ENCODE measurements around the gene ANKZF1. TPM values are rescaled to one million over a fixed set of nuclear protein-coding genes. Genes with fewer than 3 reads are reported as not detected.

ANKZF1 gene
- total RNA-seq, 4 donors from 2014 or later: 16.8 to 62.5 (median 52.7) TPM

DNA sequence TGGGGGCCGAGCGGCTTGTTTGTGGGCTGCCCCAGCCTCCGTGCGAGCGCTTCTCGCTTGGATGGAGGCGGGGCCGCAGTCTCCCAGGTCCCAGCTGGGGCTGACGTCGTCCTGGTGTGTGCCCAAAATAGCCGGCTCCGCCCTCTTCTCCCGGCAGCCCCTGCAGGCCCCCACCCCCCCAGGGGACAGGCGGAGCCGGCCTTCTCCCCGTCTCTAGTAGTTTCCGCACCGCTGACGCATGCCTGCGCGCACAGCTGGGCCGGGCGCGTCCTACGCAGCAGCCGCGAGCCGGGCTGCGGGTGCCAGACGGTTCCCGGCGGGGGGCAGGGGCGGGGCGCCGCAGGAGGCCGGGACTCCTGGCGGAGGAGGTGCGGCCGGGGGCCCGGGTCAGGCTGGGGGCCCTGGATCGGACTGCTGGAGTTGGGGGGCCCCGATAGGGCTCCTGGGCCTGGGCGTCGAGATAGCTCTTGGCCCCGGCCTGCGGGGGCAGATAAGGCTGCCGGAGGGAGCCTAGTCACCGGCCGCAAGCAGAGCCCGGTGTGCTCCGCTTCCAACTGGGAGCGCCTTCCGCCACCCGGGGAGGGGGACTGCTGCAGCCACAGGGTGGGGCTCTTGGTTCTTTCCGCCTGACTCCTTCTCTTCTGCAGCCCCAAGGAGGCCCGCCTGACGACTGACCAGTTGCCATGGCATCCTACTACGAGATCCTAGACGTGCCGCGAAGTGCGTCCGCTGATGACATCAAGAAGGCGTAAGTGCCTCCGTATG, 49.7 kb downstream of the ANKZF1 start, which contains the start of gene DNAJB2:
Gene DNAJB2, plus strand, starts transcription at position 216 of the 765 bp plus-strand sequence. Its CDS starts 468 bp downstream, at position 684.
- TF ChIP-seq, protein P1, sequence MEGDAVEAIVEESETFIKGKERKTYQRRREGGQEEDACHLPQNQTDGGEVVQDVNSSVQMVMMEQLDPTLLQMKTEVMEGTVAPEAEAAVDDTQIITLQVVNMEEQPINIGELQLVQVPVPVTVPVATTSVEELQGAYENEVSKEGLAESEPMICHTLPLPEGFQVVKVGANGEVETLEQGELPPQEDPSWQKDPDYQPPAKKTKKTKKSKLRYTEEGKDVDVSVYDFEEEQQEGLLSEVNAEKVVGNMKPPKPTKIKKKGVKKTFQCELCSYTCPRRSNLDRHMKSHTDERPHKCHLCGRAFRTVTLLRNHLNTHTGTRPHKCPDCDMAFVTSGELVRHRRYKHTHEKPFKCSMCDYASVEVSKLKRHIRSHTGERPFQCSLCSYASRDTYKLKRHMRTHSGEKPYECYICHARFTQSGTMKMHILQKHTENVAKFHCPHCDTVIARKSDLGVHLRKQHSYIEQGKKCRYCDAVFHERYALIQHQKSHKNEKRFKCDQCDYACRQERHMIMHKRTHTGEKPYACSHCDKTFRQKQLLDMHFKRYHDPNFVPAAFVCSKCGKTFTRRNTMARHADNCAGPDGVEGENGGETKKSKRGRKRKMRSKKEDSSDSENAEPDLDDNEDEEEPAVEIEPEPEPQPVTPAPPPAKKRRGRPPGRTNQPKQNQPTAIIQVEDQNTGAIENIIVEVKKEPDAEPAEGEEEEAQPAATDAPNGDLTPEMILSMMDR (IDR thresholded peaks at IDR 0.05; ENCODE audit: low read depth): no peak

DNA sequence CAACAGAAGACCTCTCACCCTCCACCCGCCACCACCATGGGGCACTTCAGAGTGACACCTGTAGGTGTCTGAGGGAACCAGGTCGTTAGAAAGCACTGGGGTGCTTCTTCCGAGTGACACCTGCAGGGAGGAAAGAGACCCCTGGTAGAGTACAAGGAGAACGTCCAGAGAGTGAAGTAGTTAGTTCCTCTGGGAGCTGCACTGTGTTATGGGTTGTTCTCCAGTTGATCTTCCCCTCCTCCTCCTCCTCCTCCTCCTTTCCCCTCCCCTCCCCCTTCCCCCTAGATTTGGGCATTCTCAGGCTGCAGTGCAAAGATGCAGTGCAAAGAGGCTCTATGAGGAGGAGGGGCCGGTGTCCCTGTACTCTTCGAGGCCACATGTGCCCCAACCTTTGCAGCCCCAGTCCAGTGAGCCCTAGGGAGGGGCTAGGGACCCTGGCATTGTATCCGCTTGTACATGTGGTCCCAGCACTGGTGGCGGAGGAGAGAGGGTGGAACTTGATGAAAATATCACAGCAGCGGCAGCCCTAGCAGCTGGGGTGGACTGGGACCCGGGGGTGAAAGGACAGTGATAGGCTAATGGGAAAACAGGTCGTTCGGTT, 50.4 kb downstream of the ANKZF1 start:
- TF ChIP-seq, protein P1 (IDR thresholded peaks at IDR 0.05; ENCODE audit: low read depth): no peak

DNA sequence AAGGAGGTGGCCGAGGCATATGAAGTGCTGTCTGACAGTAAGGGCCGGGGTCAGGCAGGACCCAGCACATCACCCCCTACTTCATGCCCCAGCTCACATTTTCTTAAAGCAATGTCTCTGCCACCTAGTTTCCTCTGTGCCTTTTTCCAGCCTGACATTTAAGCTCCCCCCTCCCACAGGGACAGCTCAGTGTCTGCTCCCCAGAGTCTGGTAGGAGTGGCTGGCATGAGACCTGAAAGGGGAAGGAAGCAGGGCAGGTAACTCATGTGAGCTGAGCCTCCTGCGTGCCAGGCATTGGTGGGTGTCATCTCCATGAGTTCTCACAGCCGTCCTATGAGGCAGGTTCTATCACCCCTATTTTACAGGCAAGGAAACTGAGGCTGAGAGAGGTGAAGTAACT, 51.0 kb downstream of the ANKZF1 start:
- TF ChIP-seq, protein P1 (IDR thresholded peaks at IDR 0.05; ENCODE audit: low read depth): no peak

DNA sequence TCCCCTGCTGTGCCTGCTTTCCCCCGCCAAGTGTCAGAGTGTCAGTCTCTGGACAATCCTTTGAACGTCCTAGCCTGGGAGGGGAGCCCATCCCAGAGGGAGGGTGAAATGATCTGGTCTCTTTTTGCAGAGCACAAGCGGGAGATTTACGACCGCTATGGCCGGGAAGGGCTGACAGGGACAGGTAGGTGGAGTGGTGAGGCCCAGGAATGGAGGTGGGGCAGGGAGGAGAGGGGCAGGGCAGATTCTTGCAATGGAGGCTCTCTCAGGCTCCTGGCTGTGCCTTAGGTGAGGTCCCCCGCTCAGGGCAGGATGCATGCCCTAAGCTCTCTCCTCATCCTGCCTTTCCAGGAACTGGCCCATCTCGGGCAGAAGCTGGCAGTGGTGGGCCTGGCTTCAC, 52.0 kb downstream of the ANKZF1 start:
- TF ChIP-seq, protein P1 (IDR thresholded peaks at IDR 0.05; ENCODE audit: low read depth): no peak

DNA sequence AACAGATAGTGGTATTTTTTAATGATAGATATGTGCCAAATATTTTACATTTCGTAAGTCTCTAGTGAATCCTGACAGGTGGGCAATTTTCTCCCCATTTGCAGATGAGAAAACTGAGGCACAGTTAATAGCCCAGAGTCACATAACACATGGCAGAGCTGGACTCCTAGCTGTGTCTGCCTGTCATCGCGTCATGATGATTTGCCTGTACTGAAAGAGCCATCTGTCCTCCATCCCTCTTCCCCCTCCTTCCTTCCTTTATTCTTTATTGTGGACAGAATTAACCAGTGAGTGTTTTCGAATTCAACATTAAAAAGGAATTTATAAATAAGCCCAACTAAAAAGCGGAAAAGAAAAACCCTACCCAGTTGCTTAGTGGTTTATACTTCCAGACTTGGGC, 52.8 kb downstream of the ANKZF1 start:
- TF ChIP-seq, protein P1 (IDR thresholded peaks at IDR 0.05; ENCODE audit: low read depth): no peak

DNA sequence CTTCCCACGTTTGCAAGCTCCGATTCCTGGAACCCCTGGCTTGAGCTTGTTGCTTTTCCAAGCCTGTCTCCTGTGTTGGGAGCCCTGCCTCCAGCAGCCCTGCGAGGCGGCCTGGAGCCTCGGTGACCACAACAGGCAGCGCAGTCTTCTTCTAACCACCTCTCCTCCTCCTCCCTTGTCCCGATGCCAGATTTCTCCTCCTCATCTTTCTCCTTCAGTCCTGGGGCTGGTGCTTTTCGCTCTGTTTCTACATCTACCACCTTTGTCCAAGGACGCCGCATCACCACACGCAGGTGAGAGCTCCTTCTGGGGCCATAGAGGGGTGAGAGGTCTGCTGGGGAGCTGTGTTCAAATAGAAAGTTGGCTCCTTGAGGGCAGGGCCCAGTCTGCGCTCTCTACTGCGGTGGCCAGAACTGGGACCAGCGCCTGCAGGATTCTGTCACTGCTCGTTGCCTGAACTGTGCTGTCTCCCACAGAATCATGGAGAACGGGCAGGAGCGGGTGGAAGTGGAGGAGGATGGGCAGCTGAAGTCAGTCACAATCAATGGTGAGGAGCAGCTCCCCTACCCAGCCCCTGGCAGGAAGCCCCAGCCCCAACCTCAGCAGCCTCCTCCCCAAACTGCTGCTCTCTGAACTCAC, 53.5 kb downstream of the ANKZF1 start:
- TF ChIP-seq, protein P1 (IDR thresholded peaks at IDR 0.05; ENCODE audit: low read depth): no peak
